RPMI8226 (cell line): ENCODE data around the gene GPD1.
A peak's percentile ranks its signal among the peaks of the same experiment; 100 is the strongest.

Experiments
- DNase-seq: peaks from one replicate; pipeline ENCODE4 v3.0.0-alpha.2; 2015

Gene GPD1

GRCh38 chr12:50102646-50103309 is 1.0 kb upstream of the GPD1 start:
- no peak for DNase-seq

GRCh38 chr12:50103351-50103750 is 457 bp upstream of the GPD1 start:
- DNase-seq, result no peak

GRCh38 chr12:50104417-50105366 is 884 bp downstream of the GPD1 start:
- no peak for DNase-seq

GRCh38 chr12:50105913-50106450 is 2.2 kb downstream of the GPD1 start:
- DNase-seq, result no peak

GRCh38 chr12:50106907-50107306 is 3.1 kb downstream of the GPD1 start:
- no peak for DNase-seq

GRCh38 chr12:50107416-50108268 is 3.8 kb downstream of the GPD1 start:
- DNase-seq, result no peak

GRCh38 chr12:50109319-50109718 is 5.5 kb downstream of the GPD1 start:
- DNase-seq, result peak; percentile 13

GRCh38 chr12:50110127-50110761 is 6.4 kb downstream of the GPD1 start:
- DNase-seq, result peak; percentile 90

- peak; percentile 97 for DNase-seq
Measured at GRCh38 chr12:50110762-50111351, 7.0 kb downstream of the GPD1 start.

- no peak for DNase-seq
Measured at GRCh38 chr12:50111395-50111692, 7.5 kb downstream of the GPD1 start.

- peak; percentile 99 for DNase-seq
Measured at GRCh38 chr12:50111693-50112455, 8.1 kb downstream of the GPD1 start, which contains the start of gene COX14. TSS of gene COX14 (plus strand) at chr12:50112236. CDS start at chr12:50120044, 7,808 bp downstream.

GRCh38 chr12:50112456-50113218 is 8.8 kb downstream of the GPD1 start:
- DNase-seq, result peak; percentile 56

- DNase-seq, result no peak
Measured at GRCh38 chr12:50117057-50117622, 13.3 kb downstream of the GPD1 start.

GRCh38 chr12:50119387-50119786 is 15.6 kb downstream of the GPD1 start:
- no peak for DNase-seq

GRCh38 chr12:50120521-50120920 is 16.7 kb downstream of the GPD1 start:
- no peak for DNase-seq

- DNase-seq, result no peak
Measured at GRCh38 chr12:50120953-50121352, 17.1 kb downstream of the GPD1 start.

GRCh38 chr12:50121641-50122040 is 17.8 kb downstream of the GPD1 start:
- DNase-seq, result no peak

GRCh38 chr12:50123203-50123602 is 19.4 kb downstream of the GPD1 start:
- no peak for DNase-seq

GRCh38 chr12:50127546-50127945 is 23.7 kb downstream of the GPD1 start:
- no peak for DNase-seq

- DNase-seq, result no peak
Measured at GRCh38 chr12:50129290-50129689, 25.5 kb downstream of the GPD1 start.
